Fibroblast of the aortic adventitia (primary cell): ENCODE measurements around the gene AKT1. TPM values are rescaled to one million over a fixed set of nuclear protein-coding genes. Genes with fewer than 3 reads are reported as not detected.

ENCODE experiments used
- DNase-seq: peaks from one replicate; pipeline ENCODE4 v3.0.0-alpha.2; 2010; ENCODE audit warnings: low read depth
- H3K4me3 ChIP-seq: 2 replicates; pipeline ENCODE4 v1.5.1; 2011; ENCODE audit warnings: low read depth, mild to moderate bottlenecking, control low read depth, low read length, moderate library complexity
- CTCF ChIP-seq: IDR thresholded peaks from 2 replicates; pipeline ENCODE4 v1.5.1; 2011; ENCODE audit warnings: mild to moderate bottlenecking, low read length, control low read depth, inconsistent platforms; ENCODE audit not compliant: insufficient read depth
- total RNA-seq: library from RNA; depleted of rRNA; stranded (reverse); fragments of >200 nt; gene quantifications from 2 replicates; pipeline ENCODE4 v1.2.3, GENCODE V29; 2012; ENCODE audit warnings: low replicate concordance

AKT1 gene
- total RNA-seq, 1 donor: 127 TPM

- DNase-seq: no peak
- no peak for TF ChIP-seq CTCF
Measured at GRCh38 chr14:104788161-104788818, 7.3 kb downstream of the AKT1 start.

GRCh38 chr14:104787736-104788135 is 7.8 kb downstream of the AKT1 start:
- TF ChIP-seq CTCF: no peak
- no peak overlapping the region for H3K4me3 ChIP-seq
- DNase-seq: no peak

More at GRCh38 chr14:104788161-104788818, 7.3 kb downstream of the AKT1 start:
- H3K4me3 ChIP-seq: no peak overlapping the region

GRCh38 chr14:104786726-104787675 is 8.5 kb downstream of the AKT1 start:
- no peak for TF ChIP-seq CTCF
- H3K4me3 ChIP-seq: no peak overlapping the region
- no peak for DNase-seq

DNA sequence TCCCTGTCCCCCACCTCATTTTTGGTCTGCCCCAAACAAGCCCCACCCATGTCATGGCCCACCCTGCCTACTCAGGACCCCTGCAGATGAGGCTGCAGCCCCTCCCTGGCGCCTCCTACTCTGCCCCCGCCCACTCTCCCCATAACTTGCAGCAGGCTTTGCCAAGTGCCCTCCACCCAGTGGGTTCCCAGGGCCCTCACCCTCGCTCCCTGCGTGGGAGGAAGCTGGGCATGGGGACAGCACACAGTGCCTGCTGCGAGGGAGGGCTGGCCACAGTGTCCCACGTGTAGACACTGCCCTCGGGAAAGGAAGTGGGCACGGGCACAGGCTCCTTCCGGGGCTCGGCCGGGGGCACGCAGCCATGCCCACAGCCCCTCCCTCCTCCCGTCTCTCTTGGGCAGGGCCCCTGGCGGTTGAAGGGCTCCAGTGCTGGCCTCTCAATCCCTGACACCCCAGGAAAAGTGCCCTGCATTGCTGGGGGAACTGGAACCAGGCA is 9.4 kb downstream of the AKT1 start:
- no peak for DNase-seq
- no peak overlapping the region for H3K4me3 ChIP-seq
- no peak for TF ChIP-seq CTCF

DNA sequence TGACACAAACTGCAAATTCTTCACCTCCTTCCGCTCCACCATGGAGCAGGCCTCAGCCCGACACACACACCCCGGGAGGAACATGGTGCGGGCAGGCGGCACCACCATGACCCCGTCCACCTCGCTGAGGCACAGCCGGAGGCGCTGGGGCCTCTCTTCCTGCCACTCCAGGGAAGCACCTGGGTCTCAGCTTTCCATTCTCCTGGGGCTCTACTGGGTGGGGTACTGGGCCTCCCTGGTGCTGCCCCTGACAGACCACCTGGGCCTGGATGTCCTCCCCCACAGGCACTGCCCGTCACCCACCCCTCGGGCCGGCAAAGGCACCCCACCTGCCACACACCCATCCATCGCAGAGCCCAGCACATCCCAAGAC is 9.9 kb downstream of the AKT1 start:
- DNase-seq: no peak
- TF ChIP-seq CTCF: no peak
- no peak overlapping the region for H3K4me3 ChIP-seq

GRCh38 chr14:104784846-104785707 is 10.5 kb downstream of the AKT1 start:
- no peak for TF ChIP-seq CTCF
- no peak for DNase-seq
- no peak overlapping the region for H3K4me3 ChIP-seq
